Measurements from ENCODE around the gene SEMA3D.

Gene SEMA3D

GRCh38 chr7:85094046-85094725 is 92.7 kb downstream of the SEMA3D start:
- Mint-ChIP-seq H3K4me1 (ENCODE audit: low read depth) (no peaks in the 10 kb centered on the region), H3K27ac (no peak overlapping the region), H3K4me3 (no peak overlapping the region), H3K27me3 (no peaks in the 10 kb centered on the region), H3K9me3 (peaks cover 2% of the 10 kb centered on the region), H3K36me3 (ENCODE audit: low read depth) (no peaks in the 10 kb centered on the region)

- Mint-ChIP-seq H3K27me3 (peaks cover 3% of the 10 kb centered on the region), H3K9me3 (peaks cover 4% of the 10 kb centered on the region), H3K4me3 (no peak overlapping the region), H3K4me1 (ENCODE audit: low read depth) (no peaks in the 10 kb centered on the region), H3K36me3 (ENCODE audit: low read depth) (no peaks in the 10 kb centered on the region), H3K27ac (no peak overlapping the region)
Measured at GRCh38 chr7:85091565-85091928, 95.3 kb downstream of the SEMA3D start.

GRCh38 chr7:85090919-85091564 is 95.8 kb downstream of the SEMA3D start:
- Mint-ChIP-seq H3K27ac (no peak overlapping the region), H3K4me1 (ENCODE audit: low read depth) (no peaks in the 10 kb centered on the region), H3K4me3 (no peak overlapping the region), H3K27me3 (peaks cover 3% of the 10 kb centered on the region), H3K9me3 (peaks cover 4% of the 10 kb centered on the region), H3K36me3 (ENCODE audit: low read depth) (no peaks in the 10 kb centered on the region)

GRCh38 chr7:85090143-85090542 is 96.7 kb downstream of the SEMA3D start:
- H3K4me1 Mint-ChIP-seq (ENCODE audit: low read depth): no peaks in the 10 kb centered on the region
- peaks cover 4% of the 10 kb centered on the region for H3K9me3 Mint-ChIP-seq
- peaks cover 3% of the 10 kb centered on the region for H3K27me3 Mint-ChIP-seq

GRCh38 chr7:85081846-85082245 is 105.0 kb downstream of the SEMA3D start:
- Mint-ChIP-seq H3K36me3 (ENCODE audit: low read depth) (no peaks in the 10 kb centered on the region), H3K4me3 (no peak overlapping the region), H3K9me3 (no peaks in the 10 kb centered on the region), H3K27me3 (peaks cover under 1% of the 10 kb centered on the region), H3K4me1 (ENCODE audit: low read depth) (no peaks in the 10 kb centered on the region), H3K27ac (no peak overlapping the region)

More at GRCh38 chr7:85090143-85090542, 96.7 kb downstream of the SEMA3D start:
- Mint-ChIP-seq H3K27ac (no peak overlapping the region), H3K4me3 (no peak overlapping the region), H3K36me3 (ENCODE audit: low read depth) (no peaks in the 10 kb centered on the region)

GRCh38 chr7:85081392-85081791 is 105.5 kb downstream of the SEMA3D start:
- Mint-ChIP-seq H3K4me3 (no peak overlapping the region), H3K9me3 (no peaks in the 10 kb centered on the region), H3K27me3 (no peaks in the 10 kb centered on the region), H3K27ac (no peak overlapping the region), H3K36me3 (ENCODE audit: low read depth) (no peaks in the 10 kb centered on the region), H3K4me1 (ENCODE audit: low read depth) (no peaks in the 10 kb centered on the region)

GRCh38 chr7:85079434-85079833 is 107.4 kb downstream of the SEMA3D start:
- Mint-ChIP-seq H3K4me1 (ENCODE audit: low read depth) (no peaks in the 10 kb centered on the region), H3K9me3 (no peaks in the 10 kb centered on the region), H3K4me3 (no peak overlapping the region), H3K27ac (no peak overlapping the region), H3K36me3 (ENCODE audit: low read depth) (no peaks in the 10 kb centered on the region), H3K27me3 (no peaks in the 10 kb centered on the region)

GRCh38 chr7:85078181-85078580 is 108.7 kb downstream of the SEMA3D start:
- H3K4me3 Mint-ChIP-seq: no peak overlapping the region
- H3K27me3 Mint-ChIP-seq: no peaks in the 10 kb centered on the region
- H3K27ac Mint-ChIP-seq: no peak overlapping the region
- no peaks in the 10 kb centered on the region for H3K9me3 Mint-ChIP-seq
- no peaks in the 10 kb centered on the region for H3K4me1 Mint-ChIP-seq (ENCODE audit: low read depth)
- no peaks in the 10 kb centered on the region for H3K36me3 Mint-ChIP-seq (ENCODE audit: low read depth)

GRCh38 chr7:85075864-85076263 is 111.0 kb downstream of the SEMA3D start:
- no peak overlapping the region for H3K4me3 Mint-ChIP-seq
- no peaks in the 10 kb centered on the region for H3K27me3 Mint-ChIP-seq
- H3K9me3 Mint-ChIP-seq: no peaks in the 10 kb centered on the region
- H3K36me3 Mint-ChIP-seq (ENCODE audit: low read depth): no peaks in the 10 kb centered on the region
- H3K4me1 Mint-ChIP-seq (ENCODE audit: low read depth): no peaks in the 10 kb centered on the region
- H3K27ac Mint-ChIP-seq: no peak overlapping the region

GRCh38 chr7:85074992-85075391 is 111.9 kb downstream of the SEMA3D start:
- no peaks in the 10 kb centered on the region for H3K36me3 Mint-ChIP-seq (ENCODE audit: low read depth)
- H3K9me3 Mint-ChIP-seq: no peaks in the 10 kb centered on the region
- no peak overlapping the region for H3K4me3 Mint-ChIP-seq
- no peaks in the 10 kb centered on the region for H3K27me3 Mint-ChIP-seq
- no peaks in the 10 kb centered on the region for H3K4me1 Mint-ChIP-seq (ENCODE audit: low read depth)
- H3K27ac Mint-ChIP-seq: no peak overlapping the region

GRCh38 chr7:85074016-85074415 is 112.8 kb downstream of the SEMA3D start:
- H3K27me3 Mint-ChIP-seq: no peaks in the 10 kb centered on the region
- no peaks in the 10 kb centered on the region for H3K9me3 Mint-ChIP-seq
- H3K27ac Mint-ChIP-seq: no peak overlapping the region
- H3K36me3 Mint-ChIP-seq (ENCODE audit: low read depth): no peaks in the 10 kb centered on the region
- H3K4me1 Mint-ChIP-seq (ENCODE audit: low read depth): no peaks in the 10 kb centered on the region
- H3K4me3 Mint-ChIP-seq: no peak overlapping the region

- H3K27ac Mint-ChIP-seq: no peak overlapping the region
- H3K27me3 Mint-ChIP-seq: no peaks in the 10 kb centered on the region
- no peak overlapping the region for H3K4me3 Mint-ChIP-seq
- no peaks in the 10 kb centered on the region for H3K9me3 Mint-ChIP-seq
- no peaks in the 10 kb centered on the region for H3K36me3 Mint-ChIP-seq (ENCODE audit: low read depth)
- H3K4me1 Mint-ChIP-seq (ENCODE audit: low read depth): no peaks in the 10 kb centered on the region
Measured at GRCh38 chr7:85070967-85071628, 115.8 kb downstream of the SEMA3D start.

GRCh38 chr7:85068799-85069198 is 118.1 kb downstream of the SEMA3D start:
- Mint-ChIP-seq H3K27me3 (no peaks in the 10 kb centered on the region), H3K4me1 (ENCODE audit: low read depth) (no peaks in the 10 kb centered on the region), H3K27ac (no peak overlapping the region), H3K36me3 (ENCODE audit: low read depth) (no peaks in the 10 kb centered on the region), H3K4me3 (no peak overlapping the region), H3K9me3 (no peaks in the 10 kb centered on the region)

GRCh38 chr7:85067371-85067770 is 119.5 kb downstream of the SEMA3D start:
- H3K4me1 Mint-ChIP-seq (ENCODE audit: low read depth): no peaks in the 10 kb centered on the region
- H3K36me3 Mint-ChIP-seq (ENCODE audit: low read depth): no peaks in the 10 kb centered on the region
- no peak overlapping the region for H3K27ac Mint-ChIP-seq
- no peak overlapping the region for H3K4me3 Mint-ChIP-seq
- no peaks in the 10 kb centered on the region for H3K27me3 Mint-ChIP-seq
- no peaks in the 10 kb centered on the region for H3K9me3 Mint-ChIP-seq

GRCh38 chr7:85065888-85066485 is 120.9 kb downstream of the SEMA3D start:
- no peaks in the 10 kb centered on the region for H3K27me3 Mint-ChIP-seq
- H3K4me1 Mint-ChIP-seq (ENCODE audit: low read depth): no peaks in the 10 kb centered on the region
- H3K27ac Mint-ChIP-seq: no peak overlapping the region
- no peaks in the 10 kb centered on the region for H3K36me3 Mint-ChIP-seq (ENCODE audit: low read depth)
- no peaks in the 10 kb centered on the region for H3K9me3 Mint-ChIP-seq
- H3K4me3 Mint-ChIP-seq: no peak overlapping the region

Data from stimulated activated naive CD8-positive, alpha-beta T cell treated with anti-CD3 and anti-CD28 coated beads, Interleukin-15, Interleukin-2, amounts not matched to agents 100 ng/mL and 50 ng/mL, for 24 hours (primary cell).